ENCODE data around the gene ZNF407. TPM values are rescaled to one million over a fixed set of nuclear protein-coding genes. Genes with fewer than 3 reads are reported as not detected.

ZNF407 gene
- total and polyA plus RNA-seq, 2 of the 13 experiments (the other 11 are each of a cell fraction or from before 2014, with no cell fraction given) = 2.3 to 8.7 TPM

- Histone ChIP-seq H3K4me2 (ENCODE audit: low read depth, low read length) (no peak overlapping the region), H3K79me2 (ENCODE audit: insufficient read depth, low read length) (no peaks in the 10 kb centered on the region), H3K4me1 (ENCODE audit: insufficient read depth, low read length) (no peaks in the 10 kb centered on the region), H3K9ac (ENCODE audit: insufficient read depth, low read depth, low read length) (no peak overlapping the region), H3K27me3 (ENCODE audit: control insufficient read depth in 1 of 2, insufficient read depth in 2 of 2, low read length in 2 of 2) (peaks cover 5 to 85% of the 10 kb centered on the region in 2 experiments), H2AFZ (ENCODE audit: low read length) (no peak overlapping the region), H3K36me3 (replicated peaks in 1 of 2; ENCODE audit: control insufficient read depth in 1 of 2, insufficient read depth in 2 of 2, low read length in 2 of 2) (no peaks in the 10 kb centered on the region), H3K4me3 (replicated peaks in 1 of 3; ENCODE audit: insufficient read depth in 1 of 3, low read depth in 2 of 3, low read length in 3 of 3) (no peak overlapping the region), H3K27ac (ENCODE audit: extremely low read length, insufficient read depth, low read length) (no peak overlapping the region), H4K20me1 (ENCODE audit: insufficient read depth, low read length) (no peaks in the 10 kb centered on the region), H3K9me3 (ENCODE audit: low read length) (no peaks in the 10 kb centered on the region)
- in situ Hi-C loops (cut with HindIII; ENCODE audit: extremely low pct_ligation_motif_present, low pct_unique_long_range_greater_than_20kb) = no loop called here
- TF ChIP-seq MED8 (CRISPR knock-in tag; IDR thresholded peaks at IDR 0.05; ENCODE audit: insufficient replicate concordance) = no peak
- no peak for TF ChIP-seq ZNF235 (CRISPR knock-in tag; IDR thresholded peaks at IDR 0.05; ENCODE audit: borderline replicate concordance)
- TF ChIP-seq CREB1 (IDR thresholded peaks at IDR 0.05) = peak; percentile 77
- no peak for TF ChIP-seq CREB1 (CRISPR knock-in tag; IDR thresholded peaks at IDR 0.05)
- no peak for TF ChIP-seq ZNF776 (CRISPR knock-in tag; IDR thresholded peaks at IDR 0.05)
- TF ChIP-seq, protein P1, sequence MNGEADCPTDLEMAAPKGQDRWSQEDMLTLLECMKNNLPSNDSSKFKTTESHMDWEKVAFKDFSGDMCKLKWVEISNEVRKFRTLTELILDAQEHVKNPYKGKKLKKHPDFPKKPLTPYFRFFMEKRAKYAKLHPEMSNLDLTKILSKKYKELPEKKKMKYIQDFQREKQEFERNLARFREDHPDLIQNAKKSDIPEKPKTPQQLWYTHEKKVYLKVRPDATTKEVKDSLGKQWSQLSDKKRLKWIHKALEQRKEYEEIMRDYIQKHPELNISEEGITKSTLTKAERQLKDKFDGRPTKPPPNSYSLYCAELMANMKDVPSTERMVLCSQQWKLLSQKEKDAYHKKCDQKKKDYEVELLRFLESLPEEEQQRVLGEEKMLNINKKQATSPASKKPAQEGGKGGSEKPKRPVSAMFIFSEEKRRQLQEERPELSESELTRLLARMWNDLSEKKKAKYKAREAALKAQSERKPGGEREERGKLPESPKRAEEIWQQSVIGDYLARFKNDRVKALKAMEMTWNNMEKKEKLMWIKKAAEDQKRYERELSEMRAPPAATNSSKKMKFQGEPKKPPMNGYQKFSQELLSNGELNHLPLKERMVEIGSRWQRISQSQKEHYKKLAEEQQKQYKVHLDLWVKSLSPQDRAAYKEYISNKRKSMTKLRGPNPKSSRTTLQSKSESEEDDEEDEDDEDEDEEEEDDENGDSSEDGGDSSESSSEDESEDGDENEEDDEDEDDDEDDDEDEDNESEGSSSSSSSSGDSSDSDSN (CRISPR knock-in tag; IDR thresholded peaks at IDR 0.05) = no peak
- no peak for TF ChIP-seq SNAI1 (CRISPR knock-in tag; IDR thresholded peaks at IDR 0.05; ENCODE audit: borderline replicate concordance)
- ChIA-PET POLR2A (no interaction called here), CTCF (ENCODE audit: low intra/inter-chr PET ratio, low total read pairs) (no interaction called here)
- no peak for DNase-seq (ENCODE audit: low spot score)
- no peak for FAIRE-seq
- 13% methylated on average over 6 of the region's 8 CpGs for WGBS (ENCODE audit: low lambda C conversion rate)
- no TSS peak for BruUV-seq (replicated peaks)
- ATAC-seq = no peak
- intact Hi-C loops (cut with micrococcal nuclease; ENCODE audit: unreplicated experiment) = no loop called here
Measured at GRCh38 chr18:75111760-75112159, 514.1 kb downstream of the ZNF407 start.
